Ishikawa (cell line): ENCODE results near the gene SGCD.

Experiments used
- CEBPB ChIP-seq: IDR thresholded peaks from 2 replicates; pipeline ENCODE4 v1.6.1; 2012
- CREB1 ChIP-seq: IDR thresholded peaks from 2 replicates; pipeline ENCODE4 v1.6.1; 2012; ENCODE audit warnings: low read depth
- EP300 ChIP-seq: IDR thresholded peaks from 2 replicates; pipeline ENCODE4 v1.6.1; 2012; ENCODE audit warnings: borderline replicate concordance
- MAX ChIP-seq: IDR thresholded peaks from 2 replicates; pipeline ENCODE4 v1.6.1; 2012
- NFIC ChIP-seq: IDR thresholded peaks from 2 replicates; pipeline ENCODE4 v1.6.1; 2012
- RAD21 ChIP-seq: IDR thresholded peaks from 2 replicates; pipeline ENCODE4 v1.6.1; 2012; ENCODE audit warnings: low read depth
- REST ChIP-seq: IDR thresholded peaks from 2 replicates; pipeline ENCODE4 v1.6.1; 2012; ENCODE audit warnings: low read depth, mild to moderate bottlenecking
- TAF1 ChIP-seq: IDR thresholded peaks from 2 replicates; pipeline ENCODE4 v1.6.1; 2012; ENCODE audit warnings: low read depth, mild to moderate bottlenecking
- YY1 ChIP-seq: IDR thresholded peaks from 2 replicates; pipeline ENCODE4 v1.6.1; 2012; ENCODE audit warnings: low read depth

GRCh38 chr5:156375895-156376495 lies 49.0 kb downstream of the SGCD start:
- TF ChIP-seq MAX (no peak), YY1 (no peak), NFIC (no peak), CEBPB (no peak), EP300 (no peak), TAF1 (no peak), REST (no peak), RAD21 (no peak), CREB1 (no peak)
